DOHH2 (cell line): ENCODE measurements around the gene RBM18.

ENCODE experiments used
- H3F3A ChIP-seq: fragments of 200-600 bp; sonication (generic), shearing (Covaris generic); 2 replicates; pipeline ENCODE4 v1.6.0; 2016; ENCODE audit warnings: antibody characterized with exemption, mild to moderate bottlenecking; ENCODE audit not compliant: control insufficient read depth, insufficient read depth
- H3K27ac ChIP-seq: fragments of 200-600 bp; sonication (generic); 2 replicates; pipeline ENCODE4 v1.5.1; 2014; ENCODE audit warnings: low read depth, mild to moderate bottlenecking, low read length, moderate library complexity
- H3K27me3 ChIP-seq: fragments of 200-600 bp; sonication (generic); 2 replicates; pipeline ENCODE4 v1.6.1; 2014; ENCODE audit warnings: mild to moderate bottlenecking, low read length, mixed read lengths; ENCODE audit not compliant: control insufficient read depth
- H3K36me3 ChIP-seq: fragments of 200-600 bp; sonication (generic); 2 replicates; pipeline ENCODE4 v1.6.1; 2014; ENCODE audit warnings: mild to moderate bottlenecking, low read length, moderate library complexity, mixed read lengths; ENCODE audit not compliant: control insufficient read depth
- H3K4me1 ChIP-seq: fragments of 200-600 bp; sonication (generic); 2 replicates; pipeline ENCODE4 v1.6.1; 2014; ENCODE audit warnings: mild to moderate bottlenecking, low read length, mixed read lengths; ENCODE audit not compliant: control insufficient read depth
- H3K4me2 ChIP-seq: fragments of 200-600 bp; sonication (generic); 2 replicates; pipeline ENCODE4 v1.6.0; 2014; ENCODE audit warnings: mild to moderate bottlenecking, low read length, moderate library complexity
- H3K4me3 ChIP-seq: fragments of 200-600 bp; sonication (generic); 2 replicates; pipeline ENCODE4 v1.5.1; 2014; ENCODE audit warnings: mild to moderate bottlenecking, low read length, mixed read lengths
- H3K79me2 ChIP-seq: fragments of 200-600 bp; sonication (generic); 2 replicates; pipeline ENCODE4 v1.6.1; 2014; ENCODE audit warnings: mild to moderate bottlenecking, low read length, mixed read lengths; ENCODE audit not compliant: control insufficient read depth
- H3K9me2 ChIP-seq: fragments of 200-600 bp; sonication (generic); replicated peaks from 2 replicates; pipeline ENCODE4 v1.6.1; 2014; ENCODE audit warnings: mild to moderate bottlenecking, low read length, mixed read lengths; ENCODE audit not compliant: control insufficient read depth
- H3K9me3 ChIP-seq: fragments of 200-600 bp; sonication (generic); 2 replicates; pipeline ENCODE4 v1.6.1; 2014; ENCODE audit warnings: antibody characterized with exemption, low read length, mixed read lengths; ENCODE audit not compliant: control insufficient read depth, insufficient read depth
- H4K20me1 ChIP-seq: fragments of 200-600 bp; sonication (generic); 2 replicates; pipeline ENCODE4 v1.6.0; 2014; ENCODE audit warnings: low read depth, mild to moderate bottlenecking, antibody characterized with exemption, low read length, moderate library complexity; ENCODE audit not compliant: control insufficient read depth, insufficient read depth
- EZH2phosphoT487 ChIP-seq: fragments of 200-600 bp; sonication (generic); IDR thresholded peaks from 2 replicates; pipeline ENCODE4 v1.6.1; 2017; ENCODE audit warnings: borderline replicate concordance, mild to moderate bottlenecking, antibody characterized with exemption, low read length, moderate library complexity, mixed read lengths
- TF ChIP-seq, protein P1 (sequence below): fragments of 200-600 bp; sonication (generic); IDR thresholded peaks from one replicate; pipeline ENCODE4 v1.5.1; 2014; ENCODE audit warnings: antibody characterized with exemption, mild to moderate bottlenecking, low read depth, low read length; ENCODE audit not compliant: poor library complexity, severe bottlenecking

The RBM18 gene

GRCh38 chr9:122195875-122196274 is 68.8 kb downstream of the RBM18 start:
- Histone ChIP-seq H3K4me3 (no peak overlapping the region), H4K20me1 (no peaks in the 10 kb centered on the region), H3K27me3 (peaks cover 6% of the 10 kb centered on the region; the same call in 1 of the 2 replicates), H3K79me2 (no peaks in the 10 kb centered on the region), H3K9me3 (no peaks in the 10 kb centered on the region), H3F3A (no peaks in the 10 kb centered on the region), H3K4me2 (no peak overlapping the region), H3K4me1 (no peaks in the 10 kb centered on the region), H3K9me2 (no peaks in the 10 kb centered on the region), H3K36me3 (no peaks in the 10 kb centered on the region), H3K27ac (no peak overlapping the region)
- TF ChIP-seq, protein P1, sequence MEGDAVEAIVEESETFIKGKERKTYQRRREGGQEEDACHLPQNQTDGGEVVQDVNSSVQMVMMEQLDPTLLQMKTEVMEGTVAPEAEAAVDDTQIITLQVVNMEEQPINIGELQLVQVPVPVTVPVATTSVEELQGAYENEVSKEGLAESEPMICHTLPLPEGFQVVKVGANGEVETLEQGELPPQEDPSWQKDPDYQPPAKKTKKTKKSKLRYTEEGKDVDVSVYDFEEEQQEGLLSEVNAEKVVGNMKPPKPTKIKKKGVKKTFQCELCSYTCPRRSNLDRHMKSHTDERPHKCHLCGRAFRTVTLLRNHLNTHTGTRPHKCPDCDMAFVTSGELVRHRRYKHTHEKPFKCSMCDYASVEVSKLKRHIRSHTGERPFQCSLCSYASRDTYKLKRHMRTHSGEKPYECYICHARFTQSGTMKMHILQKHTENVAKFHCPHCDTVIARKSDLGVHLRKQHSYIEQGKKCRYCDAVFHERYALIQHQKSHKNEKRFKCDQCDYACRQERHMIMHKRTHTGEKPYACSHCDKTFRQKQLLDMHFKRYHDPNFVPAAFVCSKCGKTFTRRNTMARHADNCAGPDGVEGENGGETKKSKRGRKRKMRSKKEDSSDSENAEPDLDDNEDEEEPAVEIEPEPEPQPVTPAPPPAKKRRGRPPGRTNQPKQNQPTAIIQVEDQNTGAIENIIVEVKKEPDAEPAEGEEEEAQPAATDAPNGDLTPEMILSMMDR = no peak
- TF ChIP-seq EZH2phosphoT487 = no peak

GRCh38 chr9:122193651-122194050 is 71.0 kb downstream of the RBM18 start:
- H3K27me3 ChIP-seq = peaks cover 6% of the 10 kb centered on the region; the same call in 1 of the 2 replicates
- H3K79me2 ChIP-seq = no peaks in the 10 kb centered on the region
- no peaks in the 10 kb centered on the region for H3K36me3 ChIP-seq
- no peaks in the 10 kb centered on the region for H3K9me3 ChIP-seq
- no peak overlapping the region for H3K27ac ChIP-seq
- no peaks in the 10 kb centered on the region for H3K4me1 ChIP-seq
- TF ChIP-seq EZH2phosphoT487 = no peak
- TF ChIP-seq, protein P1 = no peak
- no peak overlapping the region for H3K4me3 ChIP-seq
- no peaks in the 10 kb centered on the region for H4K20me1 ChIP-seq
- no peaks in the 10 kb centered on the region for H3F3A ChIP-seq
- H3K9me2 ChIP-seq = no peaks in the 10 kb centered on the region
- H3K4me2 ChIP-seq = no peak overlapping the region

DNA sequence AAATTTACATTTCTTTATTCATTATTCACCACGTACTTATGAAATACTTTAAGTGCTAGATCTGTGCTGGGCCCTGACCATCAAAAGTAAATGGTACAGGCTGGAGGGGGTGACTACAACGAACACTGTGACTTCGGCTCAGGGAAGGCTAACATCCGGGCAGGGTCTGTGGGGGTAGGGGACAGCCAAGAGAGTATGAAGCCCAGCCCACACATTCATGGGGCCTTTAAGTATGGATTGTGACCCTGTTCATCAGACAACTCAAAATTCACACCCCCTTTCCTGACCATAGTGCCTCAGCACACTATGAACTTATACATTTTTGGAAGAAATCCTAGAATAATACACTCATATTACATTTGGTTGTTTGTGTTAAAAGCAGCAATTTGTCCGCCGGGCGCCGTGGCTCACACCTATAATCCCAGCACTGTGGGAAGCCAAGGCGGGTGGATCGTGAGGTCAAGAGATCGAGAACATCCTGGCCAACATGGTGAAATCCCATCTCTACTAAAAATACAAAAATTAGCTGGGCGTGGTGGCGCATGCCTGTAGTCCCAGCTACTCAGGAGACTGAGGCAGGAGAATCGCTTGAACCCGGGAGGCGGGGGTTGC is 71.6 kb downstream of the RBM18 start:
- H3K4me2 ChIP-seq = no peak overlapping the region
- H3K27me3 ChIP-seq = peaks cover 6% of the 10 kb centered on the region; the same call in 1 of the 2 replicates
- H3F3A ChIP-seq = no peaks in the 10 kb centered on the region
- no peak overlapping the region for H3K4me3 ChIP-seq
- H3K27ac ChIP-seq = no peak overlapping the region
- H3K79me2 ChIP-seq = no peaks in the 10 kb centered on the region
- no peaks in the 10 kb centered on the region for H3K9me2 ChIP-seq
- no peaks in the 10 kb centered on the region for H3K9me3 ChIP-seq
- H3K4me1 ChIP-seq = no peaks in the 10 kb centered on the region
- no peaks in the 10 kb centered on the region for H4K20me1 ChIP-seq
- H3K36me3 ChIP-seq = no peaks in the 10 kb centered on the region
- TF ChIP-seq EZH2phosphoT487 = no peak
- TF ChIP-seq, protein P1 = no peak
